Mammary epithelial cell (primary cell): ENCODE results near the gene EPHA10.

Source experiments
- CTCF ChIP-seq, 2 donors: IDR thresholded peaks in 1 of 2; conservative IDR thresholded peaks in 1 of 2; 2 replicates each; pipeline ENCODE4 v1.5.1; 2011 to 2012; ENCODE audit warnings: inconsistent platforms in 2 of 2, low read length in 2 of 2, mild to moderate bottlenecking in 2 of 2, control low read depth in 1 of 2, low read depth in 1 of 2; ENCODE audit not compliant: insufficient read depth in 1 of 2; ENCODE audit errors: extremely low read depth in 1 of 2
- EZH2 ChIP-seq: IDR thresholded peaks from 2 replicates; pipeline ENCODE4 v1.6.1; 2012; ENCODE audit warnings: low read length, inconsistent platforms, borderline replicate concordance

GRCh38 chr1:37722181-37723071 lies 42.5 kb downstream of the EPHA10 start:
- TF ChIP-seq CTCF (conservative IDR thresholded peaks at IDR 0.05 in 1 of 2, IDR thresholded peaks at IDR 0.05 in 1 of 2; ENCODE audit: extremely low read depth in 1 of 2, insufficient read depth in 1 of 2, low read depth in 1 of 2, low read length in 2 of 2) (no peak), EZH2 (no peak)
